ENCODE data around the gene SHC3. TPM values are rescaled to one million over a fixed set of nuclear protein-coding genes. Genes with fewer than 3 reads are reported as not detected.

SHC3 gene
- total and polyA plus RNA-seq, 12 donors, result 0.15 to 0.71 (median 0.33) TPM

- TF ChIP-seq CTCF (IDR thresholded peaks at IDR 0.05), result no peak
- H3K4me1 ChIP-seq, result no peaks in the 10 kb centered on the region
- no peak overlapping the region for H3K27ac ChIP-seq
Observed at GRCh38 chr9:89191004-89191403, 12.4 kb upstream of the SHC3 start.

GRCh38 chr9:89189215-89189614 is 10.6 kb upstream of the SHC3 start:
- intact Hi-C loops (cut with DNase I), result no loop called here
- Histone ChIP-seq H3K9me3 (peaks cover 0 to 24% (median 3%) of the 10 kb centered on the region in 11 donors), H3K4me1 (no peaks in the 10 kb centered on the region), H3K27me3 (peaks cover 0 to 9% (median 0%) of the 10 kb centered on the region in 7 donors), H3K4me3 (no peak overlapping the region), H3K27ac (no peak overlapping the region), H3K36me3 (no peaks in the 10 kb centered on the region)
- DNase-seq, result no peak
- ATAC-seq, result no peak
- no peak for TF ChIP-seq CTCF (IDR thresholded peaks at IDR 0.05)
- WGBS, 2 donors, result 67 to 68% methylated on average over 2 of the region's 2 CpGs

More at GRCh38 chr9:89191004-89191403, 12.4 kb upstream of the SHC3 start:
- ATAC-seq, result no peak
- Histone ChIP-seq H3K36me3 (no peaks in the 10 kb centered on the region), H3K27me3 (peaks cover 0 to 9% (median 0%) of the 10 kb centered on the region in 7 donors), H3K9me3 (peaks cover 0 to 25% (median 3%) of the 10 kb centered on the region in 11 donors), H3K4me3 (no peak overlapping the region)
- intact Hi-C loops (cut with DNase I), result no loop called here
- no peak for DNase-seq

- no peak for TF ChIP-seq CTCF (IDR thresholded peaks at IDR 0.05)
- 72 to 82% methylated on average over 1 of the region's 1 CpG for WGBS, 2 donors
- Histone ChIP-seq H3K9me3 (peaks cover 0 to 14% (median 2%) of the 10 kb centered on the region in 11 donors), H3K27me3 (peaks cover 0 to 9% (median 0%) of the 10 kb centered on the region in 7 donors), H3K4me1 (no peaks in the 10 kb centered on the region), H3K4me3 (no peak overlapping the region), H3K36me3 (no peaks in the 10 kb centered on the region), H3K27ac (no peak overlapping the region)
- DNase-seq (no peak), ATAC-seq (no peak)
- intact Hi-C loops (cut with DNase I), result no loop called here
Observed at GRCh38 chr9:89187950-89188349, 9.3 kb upstream of the SHC3 start.

- no peaks in the 10 kb centered on the region for H3K36me3 ChIP-seq
- H3K4me3 ChIP-seq, result no peak overlapping the region
- H3K9me3 ChIP-seq, result peaks cover 0 to 9% (median 0%) of the 10 kb centered on the region in 11 donors
- no peaks in the 10 kb centered on the region for H3K4me1 ChIP-seq
- no peak for TF ChIP-seq CTCF (IDR thresholded peaks at IDR 0.05)
- no peak overlapping the region for H3K27ac ChIP-seq
- no peak for ATAC-seq
- intact Hi-C loops (cut with DNase I), result no loop called here
- H3K27me3 ChIP-seq, result peaks cover 0 to 9% (median 0%) of the 10 kb centered on the region in 7 donors
- no peak for DNase-seq
- WGBS, 2 donors, result 68 to 78% methylated on average over 2 of the region's 2 CpGs
Observed at GRCh38 chr9:89187541-89187940, 8.9 kb upstream of the SHC3 start.
